Measurements from ENCODE around the gene MEGF9. TPM values are rescaled to one million over a fixed set of nuclear protein-coding genes. Genes with fewer than 3 reads are reported as not detected.

Gene MEGF9
- total and polyA plus RNA-seq, 2 of the 13 experiments (the other 11 are each of a cell fraction or from before 2014, with no cell fraction given), result 3.1 to 3.3 TPM

DNA sequence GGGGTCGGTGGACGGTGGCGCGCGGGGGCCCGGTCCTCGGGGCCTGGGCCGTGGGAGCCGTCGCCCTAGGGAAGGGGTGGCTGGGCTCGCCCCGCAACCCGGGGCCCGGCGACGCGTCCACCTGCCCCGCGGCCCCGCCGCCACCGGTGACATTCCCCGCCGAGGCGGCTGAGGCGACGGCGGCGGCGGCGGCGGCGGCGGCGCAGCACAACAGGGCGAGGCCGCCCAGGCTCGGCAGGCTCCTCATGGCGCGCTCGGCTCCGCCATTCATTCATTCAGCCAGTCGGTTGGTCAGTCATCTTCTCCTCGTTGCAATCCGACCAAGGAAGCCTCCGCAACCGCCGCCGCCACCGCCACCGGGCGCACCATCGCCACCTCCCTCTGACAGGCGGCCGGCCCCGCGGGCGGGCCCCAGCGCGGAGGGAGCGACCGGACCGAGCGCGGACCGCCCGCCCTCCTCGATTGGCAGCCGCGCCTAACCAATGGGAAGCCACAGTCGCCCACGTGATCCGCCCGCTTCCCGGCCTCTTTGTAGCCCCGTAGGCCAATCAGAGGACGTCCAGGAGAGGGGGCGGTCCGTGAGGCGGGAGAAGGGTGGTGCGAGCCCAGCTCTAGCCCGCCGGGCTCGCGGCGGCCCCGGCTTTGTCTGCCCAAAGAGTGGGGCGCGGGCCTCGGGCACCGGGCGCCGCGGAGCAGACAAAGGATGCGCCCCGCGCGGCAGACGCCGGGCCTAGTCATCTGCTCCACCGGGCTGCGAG lies at the start of gene MEGF9 (continued):
- TF ChIP-seq, protein P1, sequence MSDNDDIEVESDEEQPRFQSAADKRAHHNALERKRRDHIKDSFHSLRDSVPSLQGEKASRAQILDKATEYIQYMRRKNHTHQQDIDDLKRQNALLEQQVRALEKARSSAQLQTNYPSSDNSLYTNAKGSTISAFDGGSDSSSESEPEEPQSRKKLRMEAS (IDR thresholded peaks at IDR 0.05), result peak; percentile 61; the same call in 1 of the 2 replicates
- TF ChIP-seq ZNF652 (CRISPR knock-in tag; IDR thresholded peaks at IDR 0.05; ENCODE audit: borderline replicate concordance, low read depth) (no peak), ISL2 (CRISPR knock-in tag; IDR thresholded peaks at IDR 0.05) (peak; percentile 67; the same call in 1 of the 2 replicates), ZNF598 (CRISPR knock-in tag; IDR thresholded peaks at IDR 0.05; ENCODE audit: borderline replicate concordance) (peak; percentile 42; the same call in 1 of the 2 replicates), NFATC3 (CRISPR knock-in tag; IDR thresholded peaks at IDR 0.05) (no peak), ZNF747 (CRISPR knock-in tag; IDR thresholded peaks at IDR 0.05; ENCODE audit: borderline replicate concordance) (no peak), ZNF720 (CRISPR knock-in tag; IDR thresholded peaks at IDR 0.05) (no peak), HNF4G (IDR thresholded peaks at IDR 0.05; ENCODE audit: borderline replicate concordance, low read depth, low read length) (no peak), HNF4G (CRISPR knock-in tag; IDR thresholded peaks at IDR 0.05; ENCODE audit: borderline replicate concordance, low read depth) (0 out of 2 replicates have a peak, but pooled peaks have one; percentile 32), PCBP2 (optimal IDR thresholded peaks at IDR 0.05; ENCODE audit: low read depth, low read length, poor library complexity, severe bottlenecking) (no peak), ZSCAN21 (CRISPR knock-in tag; IDR thresholded peaks at IDR 0.05; ENCODE audit: borderline replicate concordance) (0 out of 2 replicates have a peak, but pooled peaks have one; percentile 22), MYC (CRISPR knock-in tag; IDR thresholded peaks at IDR 0.05; ENCODE audit: borderline replicate concordance) (no peak; the same call in 1 of the 2 replicates), EP300 (IDR thresholded peaks at IDR 0.05; ENCODE audit: low read depth in 2 of 2, low read length in 2 of 2) (no peak), EP300 (CRISPR knock-in tag; IDR thresholded peaks at IDR 0.05; ENCODE audit: borderline replicate concordance) (no peak), ZBTB39 (CRISPR knock-in tag; IDR thresholded peaks at IDR 0.05) (no peak), ZFYVE20 (CRISPR knock-in tag; IDR thresholded peaks at IDR 0.05; ENCODE audit: borderline replicate concordance, low read depth) (peak; percentile 18; the same call in 1 of the 2 replicates), USF2 (IDR thresholded peaks at IDR 0.05; ENCODE audit: low read depth, low read length) (peak; percentile 94), USF2 (CRISPR knock-in tag; IDR thresholded peaks at IDR 0.05; ENCODE audit: borderline replicate concordance) (peak; percentile 87; the same call in 1 of the 2 replicates), ZNF737 (CRISPR knock-in tag; IDR thresholded peaks at IDR 0.05; ENCODE audit: borderline replicate concordance) (no peak), ZFP36L2 (CRISPR knock-in tag; IDR thresholded peaks at IDR 0.05) (no peak), CHD2 (IDR thresholded peaks at IDR 0.05; ENCODE audit: low read depth, low read length) (peak; percentile 36; the same call in 1 of the 2 replicates), ZNF207 (IDR thresholded peaks at IDR 0.05; ENCODE audit: borderline replicate concordance) (no peak), NONO (IDR thresholded peaks at IDR 0.05) (no peak), NONO (CRISPR knock-in tag; conservative IDR thresholded peaks at IDR 0.05) (peak; percentile 73), ZNF230 (CRISPR knock-in tag; IDR thresholded peaks at IDR 0.05) (no peak), ONECUT2 (CRISPR knock-in tag; IDR thresholded peaks at IDR 0.05) (no peak), POLR2AphosphoS5 (IDR thresholded peaks at IDR 0.05; ENCODE audit: low read depth, low read length) (no peak; the same call in 1 of the 2 replicates), SKI (IDR thresholded peaks at IDR 0.05; ENCODE audit: partially characterized antibody) (peak; percentile 64)
